NCI-H526 (cell line): ENCODE measurements around the gene KRTAP19-8.

Source experiments
- DNase-seq, 2 experiments: peaks; one replicate each; lab custom pipeline; 2025; lab: John Stamatoyannopoulos, UW

The KRTAP19-8 gene

GRCh38 chr21:31012133-31013089 lies 25.9 kb downstream of the KRTAP19-8 start:
- no peak for DNase-seq

GRCh38 chr21:31011412-31011811 lies 26.9 kb downstream of the KRTAP19-8 start:
- DNase-seq = no peak

GRCh38 chr21:31008355-31008754 lies 29.9 kb downstream of the KRTAP19-8 start:
- DNase-seq = no peak

GRCh38 chr21:31005019-31005418 lies 33.3 kb downstream of the KRTAP19-8 start:
- DNase-seq = no peak

- no peak for DNase-seq
Observed at GRCh38 chr21:31003471-31003870, 34.8 kb downstream of the KRTAP19-8 start.

- DNase-seq = no peak
Observed at GRCh38 chr21:30997541-30997940, 40.7 kb downstream of the KRTAP19-8 start.

GRCh38 chr21:30996728-30997127 lies 41.5 kb downstream of the KRTAP19-8 start:
- DNase-seq = no peak

GRCh38 chr21:30994932-30995331 lies 43.3 kb downstream of the KRTAP19-8 start:
- no peak for DNase-seq

- DNase-seq = no peak
Observed at GRCh38 chr21:30990514-30991262, 47.6 kb downstream of the KRTAP19-8 start.

- DNase-seq = no peak
Observed at GRCh38 chr21:30988706-30989105, 49.6 kb downstream of the KRTAP19-8 start.
